ENCODE results near the gene FLT3LG. TPM values are rescaled to one million over a fixed set of nuclear protein-coding genes. Genes with fewer than 3 reads are reported as not detected.

FLT3LG gene
- total and polyA plus RNA-seq, 2 experiments from 2014 or later = 0.49 to 1.8 TPM

DNA sequence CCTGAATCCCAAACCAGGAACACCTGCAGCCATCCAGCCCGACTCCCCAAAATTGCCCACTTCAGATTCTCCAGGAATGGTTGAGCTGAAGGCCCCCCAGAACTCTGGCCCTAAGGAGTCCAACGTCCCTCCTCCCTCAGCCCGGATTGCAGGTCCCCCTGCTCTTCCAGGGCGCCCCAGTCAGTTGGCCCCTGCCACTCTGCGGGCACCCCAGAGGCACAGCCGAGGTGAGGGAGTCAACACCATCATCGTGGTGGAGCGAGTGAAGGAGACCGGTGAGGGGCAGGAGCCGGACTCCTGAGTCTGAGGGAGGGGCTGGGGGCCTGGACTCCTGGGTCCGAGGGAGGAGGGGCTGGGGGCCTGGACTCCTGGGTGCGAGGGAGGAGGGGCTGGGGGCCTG, 46.7 kb upstream of the FLT3LG start:
- no peak overlapping the region for H3K27ac Mint-ChIP-seq
- H3K4me2 ChIP-seq = peak overlapping the region; percentile 98

More for the DNA sequence above, 46.7 kb upstream of the FLT3LG start:
- H3K79me2 ChIP-seq (replicated peaks; ENCODE audit: insufficient read depth) = no peaks in the 10 kb centered on the region
- peaks cover 16% of the 10 kb centered on the region; the same call in 2 of the 3 replicates for H3K9me3 Mint-ChIP-seq
- DNase-seq (ENCODE audit: low spot score) = no peak
- H3K36me3 Mint-ChIP-seq (ENCODE audit: low read depth) = peaks cover 5% of the 10 kb centered on the region
- H3K27me3 Mint-ChIP-seq (ENCODE audit: insufficient read depth, low read depth, poor library complexity) = peaks cover 76% of the 10 kb centered on the region
- H3K4me3 Mint-ChIP-seq = peak overlapping the region; percentile 60
- H2AFZ ChIP-seq = no peak overlapping the region
- H3K36me3 ChIP-seq (ENCODE audit: insufficient read depth) = no peaks in the 10 kb centered on the region
- ATAC-seq = no peak
- peaks cover 47% of the 10 kb centered on the region for H3F3A ChIP-seq (replicated peaks; ENCODE audit: low read depth)
- peaks cover 81% of the 10 kb centered on the region for H3K27me3 ChIP-seq (ENCODE audit: insufficient read depth)
- no peak overlapping the region for H3K27ac ChIP-seq (ENCODE audit: low read depth)
- peaks cover 49% of the 10 kb centered on the region for H3K4me1 ChIP-seq (ENCODE audit: insufficient read depth)
- no peaks in the 10 kb centered on the region for H3K9me2 ChIP-seq (ENCODE audit: insufficient read depth)
- no peak for TF ChIP-seq POLR2AphosphoS5 (IDR thresholded peaks at IDR 0.05; ENCODE audit: low read depth)
- TF ChIP-seq ZNF331 (CRISPR knock-in tag; IDR thresholded peaks at IDR 0.05; ENCODE audit: low read depth) = no peak
- TF ChIP-seq, protein P1, sequence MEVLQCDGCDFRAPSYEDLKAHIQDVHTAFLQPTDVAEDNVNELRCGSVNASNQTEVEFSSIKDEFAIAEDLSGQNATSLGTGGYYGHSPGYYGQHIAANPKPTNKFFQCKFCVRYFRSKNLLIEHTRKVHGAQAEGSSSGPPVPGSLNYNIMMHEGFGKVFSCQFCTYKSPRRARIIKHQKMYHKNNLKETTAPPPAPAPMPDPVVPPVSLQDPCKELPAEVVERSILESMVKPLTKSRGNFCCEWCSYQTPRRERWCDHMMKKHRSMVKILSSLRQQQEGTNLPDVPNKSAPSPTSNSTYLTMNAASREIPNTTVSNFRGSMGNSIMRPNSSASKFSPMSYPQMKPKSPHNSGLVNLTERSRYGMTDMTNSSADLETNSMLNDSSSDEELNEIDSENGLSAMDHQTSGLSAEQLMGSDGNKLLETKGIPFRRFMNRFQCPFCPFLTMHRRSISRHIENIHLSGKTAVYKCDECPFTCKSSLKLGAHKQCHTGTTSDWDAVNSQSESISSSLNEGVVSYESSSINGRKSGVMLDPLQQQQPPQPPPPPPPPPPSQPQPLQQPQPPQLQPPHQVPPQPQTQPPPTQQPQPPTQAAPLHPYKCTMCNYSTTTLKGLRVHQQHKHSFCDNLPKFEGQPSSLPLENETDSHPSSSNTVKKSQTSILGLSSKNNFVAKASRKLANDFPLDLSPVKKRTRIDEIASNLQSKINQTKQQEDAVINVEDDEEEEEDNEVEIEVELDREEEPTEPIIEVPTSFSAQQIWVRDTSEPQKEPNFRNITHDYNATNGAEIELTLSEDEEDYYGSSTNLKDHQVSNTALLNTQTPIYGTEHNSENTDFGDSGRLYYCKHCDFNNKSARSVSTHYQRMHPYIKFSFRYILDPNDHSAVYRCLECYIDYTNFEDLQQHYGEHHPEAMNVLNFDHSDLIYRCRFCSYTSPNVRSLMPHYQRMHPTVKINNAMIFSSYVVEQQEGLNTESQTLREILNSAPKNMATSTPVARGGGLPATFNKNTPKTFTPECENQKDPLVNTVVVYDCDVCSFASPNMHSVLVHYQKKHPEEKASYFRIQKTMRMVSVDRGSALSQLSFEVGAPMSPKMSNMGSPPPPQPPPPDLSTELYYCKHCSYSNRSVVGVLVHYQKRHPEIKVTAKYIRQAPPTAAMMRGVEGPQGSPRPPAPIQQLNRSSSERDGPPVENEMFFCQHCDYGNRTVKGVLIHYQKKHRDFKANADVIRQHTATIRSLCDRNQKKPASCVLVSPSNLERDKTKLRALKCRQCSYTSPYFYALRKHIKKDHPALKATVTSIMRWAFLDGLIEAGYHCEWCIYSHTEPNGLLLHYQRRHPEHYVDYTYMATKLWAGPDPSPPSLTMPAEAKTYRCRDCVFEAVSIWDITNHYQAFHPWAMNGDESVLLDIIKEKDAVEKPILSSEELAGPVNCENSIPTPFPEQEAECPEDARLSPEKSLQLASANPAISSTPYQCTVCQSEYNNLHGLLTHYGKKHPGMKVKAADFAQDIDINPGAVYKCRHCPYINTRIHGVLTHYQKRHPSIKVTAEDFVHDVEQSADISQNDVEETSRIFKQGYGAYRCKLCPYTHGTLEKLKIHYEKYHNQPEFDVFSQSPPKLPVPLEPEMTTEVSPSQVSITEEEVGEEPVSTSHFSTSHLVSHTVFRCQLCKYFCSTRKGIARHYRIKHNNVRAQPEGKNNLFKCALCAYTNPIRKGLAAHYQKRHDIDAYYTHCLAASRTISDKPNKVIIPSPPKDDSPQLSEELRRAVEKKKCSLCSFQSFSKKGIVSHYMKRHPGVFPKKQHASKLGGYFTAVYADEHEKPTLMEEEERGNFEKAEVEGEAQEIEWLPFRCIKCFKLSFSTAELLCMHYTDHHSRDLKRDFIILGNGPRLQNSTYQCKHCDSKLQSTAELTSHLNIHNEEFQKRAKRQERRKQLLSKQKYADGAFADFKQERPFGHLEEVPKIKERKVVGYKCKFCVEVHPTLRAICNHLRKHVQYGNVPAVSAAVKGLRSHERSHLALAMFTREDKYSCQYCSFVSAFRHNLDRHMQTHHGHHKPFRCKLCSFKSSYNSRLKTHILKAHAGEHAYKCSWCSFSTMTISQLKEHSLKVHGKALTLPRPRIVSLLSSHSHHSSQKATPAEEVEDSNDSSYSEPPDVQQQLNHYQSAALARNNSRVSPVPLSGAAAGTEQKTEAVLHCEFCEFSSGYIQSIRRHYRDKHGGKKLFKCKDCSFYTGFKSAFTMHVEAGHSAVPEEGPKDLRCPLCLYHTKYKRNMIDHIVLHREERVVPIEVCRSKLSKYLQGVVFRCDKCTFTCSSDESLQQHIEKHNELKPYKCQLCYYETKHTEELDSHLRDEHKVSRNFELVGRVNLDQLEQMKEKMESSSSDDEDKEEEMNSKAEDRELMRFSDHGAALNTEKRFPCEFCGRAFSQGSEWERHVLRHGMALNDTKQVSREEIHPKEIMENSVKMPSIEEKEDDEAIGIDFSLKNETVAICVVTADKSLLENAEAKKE (CRISPR knock-in tag; IDR thresholded peaks at IDR 0.05) = no peak
- no peak for TF ChIP-seq CREB1 (CRISPR knock-in tag; IDR thresholded peaks at IDR 0.05; ENCODE audit: low read depth)
- TF ChIP-seq, protein P2, sequence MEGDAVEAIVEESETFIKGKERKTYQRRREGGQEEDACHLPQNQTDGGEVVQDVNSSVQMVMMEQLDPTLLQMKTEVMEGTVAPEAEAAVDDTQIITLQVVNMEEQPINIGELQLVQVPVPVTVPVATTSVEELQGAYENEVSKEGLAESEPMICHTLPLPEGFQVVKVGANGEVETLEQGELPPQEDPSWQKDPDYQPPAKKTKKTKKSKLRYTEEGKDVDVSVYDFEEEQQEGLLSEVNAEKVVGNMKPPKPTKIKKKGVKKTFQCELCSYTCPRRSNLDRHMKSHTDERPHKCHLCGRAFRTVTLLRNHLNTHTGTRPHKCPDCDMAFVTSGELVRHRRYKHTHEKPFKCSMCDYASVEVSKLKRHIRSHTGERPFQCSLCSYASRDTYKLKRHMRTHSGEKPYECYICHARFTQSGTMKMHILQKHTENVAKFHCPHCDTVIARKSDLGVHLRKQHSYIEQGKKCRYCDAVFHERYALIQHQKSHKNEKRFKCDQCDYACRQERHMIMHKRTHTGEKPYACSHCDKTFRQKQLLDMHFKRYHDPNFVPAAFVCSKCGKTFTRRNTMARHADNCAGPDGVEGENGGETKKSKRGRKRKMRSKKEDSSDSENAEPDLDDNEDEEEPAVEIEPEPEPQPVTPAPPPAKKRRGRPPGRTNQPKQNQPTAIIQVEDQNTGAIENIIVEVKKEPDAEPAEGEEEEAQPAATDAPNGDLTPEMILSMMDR (conservative IDR thresholded peaks at IDR 0.05; ENCODE audit: low read depth in 2 of 2) = no peak
- no peak for TF ChIP-seq STAT1 (IDR thresholded peaks at IDR 0.05; ENCODE audit: unreplicated experiment)
- TF ChIP-seq JUNB (IDR thresholded peaks at IDR 0.05; ENCODE audit: unreplicated experiment) = no peak
- peaks cover 61% of the 10 kb centered on the region for H3K4me1 Mint-ChIP-seq
- H3K4me3 ChIP-seq = peak overlapping the region; percentile 82; the same call in 1 of the 2 replicates
- no peaks in the 10 kb centered on the region for H4K20me1 ChIP-seq (replicated peaks; ENCODE audit: insufficient read depth)
